ENCODE results near the gene UTP14C. TPM values are rescaled to one million over a fixed set of nuclear protein-coding genes. Genes with fewer than 3 reads are reported as not detected.
"Not testable (repeated sequence)": the region's sequence is repeated elsewhere in the genome, so short reads cannot be mapped to it uniquely, and the experiment has no call there.

Gene UTP14C
- total RNA-seq, 1 donor from 2014 or later = 4.0 TPM

GRCh38 chr13:51980908-51981307 lies 43.6 kb upstream of the UTP14C start:
- Histone ChIP-seq H3K4me1 (no peaks in the 10 kb centered on the region), H3K9me3 (peaks cover 0 to 6% of the 10 kb centered on the region in 2 donors), H3K27ac (no peak overlapping the region), H3K36me3 (no peaks in the 10 kb centered on the region), H3K27me3 (no peaks in the 10 kb centered on the region), H3K4me3 (no peak overlapping the region)
- DNase-seq (ENCODE audit: low spot score in 2 of 2) = no peak
- intact Hi-C loops (cut with DNase I) = no loop called here
- no peak for TF ChIP-seq CTCF (IDR thresholded peaks at IDR 0.05)

GRCh38 chr13:51981355-51981754 lies 43.1 kb upstream of the UTP14C start:
- Histone ChIP-seq H3K36me3 (no peaks in the 10 kb centered on the region), H3K4me1 (no peaks in the 10 kb centered on the region), H3K27ac (no peak overlapping the region), H3K27me3 (no peaks in the 10 kb centered on the region), H3K9me3 (peaks cover 0 to 6% of the 10 kb centered on the region in 2 donors), H3K4me3 (no peak overlapping the region)
- no peak for TF ChIP-seq CTCF (IDR thresholded peaks at IDR 0.05)
- no peak for DNase-seq (ENCODE audit: low spot score in 2 of 2)
- intact Hi-C loops (cut with DNase I) = no loop called here

GRCh38 chr13:51983292-51983691 lies 41.2 kb upstream of the UTP14C start:
- H3K4me3 ChIP-seq; H3K27me3 ChIP-seq; H3K4me1 ChIP-seq; H3K27ac ChIP-seq; DNase-seq (ENCODE audit: low spot score in 2 of 2); H3K36me3 ChIP-seq; intact Hi-C loops (cut with DNase I); H3K9me3 ChIP-seq: not testable (repeated sequence)

- H3K27me3 ChIP-seq; DNase-seq (ENCODE audit: low spot score in 2 of 2); H3K27ac ChIP-seq; intact Hi-C loops (cut with DNase I); H3K4me1 ChIP-seq; H3K36me3 ChIP-seq; H3K4me3 ChIP-seq; H3K9me3 ChIP-seq: not testable (repeated sequence)
Observed at GRCh38 chr13:51984904-51985303, 39.6 kb upstream of the UTP14C start.

- intact Hi-C loops (cut with DNase I) = no loop called here
- no peak overlapping the region for H3K27ac ChIP-seq
- no peaks in the 10 kb centered on the region for H3K4me1 ChIP-seq
- H3K4me3 ChIP-seq = no peak overlapping the region
- no peaks in the 10 kb centered on the region for H3K36me3 ChIP-seq
- no peak for DNase-seq (ENCODE audit: low spot score in 2 of 2)
- H3K27me3 ChIP-seq = no peaks in the 10 kb centered on the region
- H3K9me3 ChIP-seq = peaks cover 0 to 6% of the 10 kb centered on the region in 2 donors
- no peak for TF ChIP-seq CTCF (IDR thresholded peaks at IDR 0.05)
Observed at GRCh38 chr13:51988988-51989618, 35.4 kb upstream of the UTP14C start.

GRCh38 chr13:51993713-51994112 lies 30.8 kb upstream of the UTP14C start:
- H3K4me1 ChIP-seq = peaks cover 3 to 15% of the 10 kb centered on the region in 2 donors
- no peak for TF ChIP-seq CTCF (IDR thresholded peaks at IDR 0.05)
- no peaks in the 10 kb centered on the region for H3K36me3 ChIP-seq
- H3K4me3 ChIP-seq = no peak overlapping the region
- H3K27me3 ChIP-seq = no peaks in the 10 kb centered on the region
- DNase-seq (ENCODE audit: low spot score in 2 of 2) = no peak
- no peaks in the 10 kb centered on the region for H3K9me3 ChIP-seq
- no peak overlapping the region for H3K27ac ChIP-seq
- intact Hi-C loops (cut with DNase I) = no loop called here
